Measurements from ENCODE around the gene CCDC18. TPM values are rescaled to one million over a fixed set of nuclear protein-coding genes. Genes with fewer than 3 reads are reported as not detected.

CCDC18 gene
- total RNA-seq, 1 donor from 2014 or later = 7.9 TPM

GRCh38 chr1:93178418-93178817 lies 2.1 kb upstream of the CCDC18 start:
- Histone ChIP-seq H3K9me3 (ENCODE audit: insufficient read depth, low read depth, low read length) (no peaks in the 10 kb centered on the region), H3K79me2 (ENCODE audit: insufficient read depth, low read length) (peaks cover 80% of the 10 kb centered on the region), H3K4me3 (ENCODE audit: insufficient read depth, low read depth, low read length) (peak overlapping the region; percentile 90), H2AFZ (ENCODE audit: low read depth, low read length) (no peak overlapping the region), H3K36me3 (ENCODE audit: insufficient read depth, low read length) (peaks cover 3% of the 10 kb centered on the region), H3K9ac (ENCODE audit: low read length) (peak overlapping the region; percentile 96), H4K20me1 (ENCODE audit: insufficient read depth, low read length) (peaks cover 34% of the 10 kb centered on the region), H3K27ac (ENCODE audit: low read depth, low read length) (peak overlapping the region; percentile 35), H3K4me2 (ENCODE audit: low read length) (peak overlapping the region; percentile 82), H3K4me1 (ENCODE audit: insufficient read depth, low read length) (peaks cover 13% of the 10 kb centered on the region), H3K27me3 (ENCODE audit: insufficient read depth, low read length) (no peaks in the 10 kb centered on the region)
- FAIRE-seq (no peak), DNase-seq (ENCODE audit: low read depth) (peak; percentile 16)
- H3K27ac Mint-ChIP-seq (ENCODE audit: unreplicated experiment) = peak overlapping the region; percentile 98
- H3K4me1 Mint-ChIP-seq (ENCODE audit: low read depth, unreplicated experiment) = peaks cover 4% of the 10 kb centered on the region
- no peaks in the 10 kb centered on the region for H3K27me3 Mint-ChIP-seq (ENCODE audit: low read depth, unreplicated experiment)
- TF ChIP-seq EZH2 (IDR thresholded peaks at IDR 0.05; ENCODE audit: insufficient read depth, low read length) = no peak
- TF ChIP-seq, protein P1, sequence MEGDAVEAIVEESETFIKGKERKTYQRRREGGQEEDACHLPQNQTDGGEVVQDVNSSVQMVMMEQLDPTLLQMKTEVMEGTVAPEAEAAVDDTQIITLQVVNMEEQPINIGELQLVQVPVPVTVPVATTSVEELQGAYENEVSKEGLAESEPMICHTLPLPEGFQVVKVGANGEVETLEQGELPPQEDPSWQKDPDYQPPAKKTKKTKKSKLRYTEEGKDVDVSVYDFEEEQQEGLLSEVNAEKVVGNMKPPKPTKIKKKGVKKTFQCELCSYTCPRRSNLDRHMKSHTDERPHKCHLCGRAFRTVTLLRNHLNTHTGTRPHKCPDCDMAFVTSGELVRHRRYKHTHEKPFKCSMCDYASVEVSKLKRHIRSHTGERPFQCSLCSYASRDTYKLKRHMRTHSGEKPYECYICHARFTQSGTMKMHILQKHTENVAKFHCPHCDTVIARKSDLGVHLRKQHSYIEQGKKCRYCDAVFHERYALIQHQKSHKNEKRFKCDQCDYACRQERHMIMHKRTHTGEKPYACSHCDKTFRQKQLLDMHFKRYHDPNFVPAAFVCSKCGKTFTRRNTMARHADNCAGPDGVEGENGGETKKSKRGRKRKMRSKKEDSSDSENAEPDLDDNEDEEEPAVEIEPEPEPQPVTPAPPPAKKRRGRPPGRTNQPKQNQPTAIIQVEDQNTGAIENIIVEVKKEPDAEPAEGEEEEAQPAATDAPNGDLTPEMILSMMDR (IDR thresholded peaks at IDR 0.05; ENCODE audit: insufficient read depth, low read depth, low read length) = no peak
- H3K4me3 Mint-ChIP-seq (ENCODE audit: unreplicated experiment) = peak overlapping the region; percentile 99
- H3K9me3 Mint-ChIP-seq (ENCODE audit: unreplicated experiment) = no peaks in the 10 kb centered on the region
- H3K36me3 Mint-ChIP-seq (ENCODE audit: low read depth, unreplicated experiment) = peaks cover 3% of the 10 kb centered on the region

DNA sequence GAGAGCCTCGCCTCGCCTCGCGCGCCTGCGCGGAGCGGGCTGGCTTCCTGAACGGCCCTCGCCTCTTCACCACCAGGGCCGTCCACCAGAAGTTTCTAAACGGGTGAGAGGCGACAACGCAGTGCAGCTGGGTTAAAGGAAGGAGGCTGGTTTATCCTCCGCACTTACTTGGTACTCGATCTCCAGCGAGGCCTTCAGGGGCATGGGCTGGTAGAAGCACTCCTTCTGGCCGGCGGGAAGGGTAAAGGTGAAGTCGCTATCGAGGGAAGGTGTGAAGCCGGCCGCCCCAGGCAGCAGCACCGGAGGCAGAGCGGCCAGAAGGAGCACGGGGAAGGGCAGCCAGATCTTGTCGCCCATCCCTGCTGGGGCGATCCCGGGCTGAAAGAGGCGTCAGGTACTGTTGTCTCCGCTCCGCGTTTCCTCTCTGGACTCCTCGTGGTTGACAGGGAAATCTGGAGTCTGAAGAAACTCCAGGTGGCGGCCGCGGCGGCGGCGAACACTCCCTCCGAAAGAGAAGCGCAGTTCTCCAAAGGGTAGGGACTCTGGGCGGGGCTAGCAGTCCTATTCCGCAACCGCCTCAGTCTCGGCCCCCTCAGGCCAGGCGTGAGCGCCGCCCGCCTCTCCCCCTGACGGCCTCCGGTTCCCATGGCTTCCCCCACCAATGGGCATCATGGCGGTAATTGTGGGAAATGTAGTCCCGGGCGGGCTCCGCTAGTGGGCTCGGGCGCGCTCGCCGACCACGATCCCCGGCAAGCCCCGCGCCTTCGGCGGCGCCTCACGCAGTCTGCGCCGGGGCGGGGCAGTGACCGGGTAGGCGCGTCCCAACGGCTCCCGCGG lies 420 bp upstream of the CCDC18 start, which contains the start of gene TMED5:
Gene TMED5, minus strand, starts transcription at position 528 of the 837 bp plus-strand sequence. Its CDS starts 171 bp downstream, at position 357.
- H3K27ac Mint-ChIP-seq (ENCODE audit: unreplicated experiment) = peak within 1 kb of the TSS; percentile 98
- Histone ChIP-seq H3K79me2 (ENCODE audit: insufficient read depth, low read length) (peaks cover 65% of the 10 kb centered on the region), H3K4me2 (ENCODE audit: low read length) (peak within 1 kb of the TSS; percentile 82), H3K4me1 (ENCODE audit: insufficient read depth, low read length) (peaks cover 13% of the 10 kb centered on the region), H3K27me3 (ENCODE audit: insufficient read depth, low read length) (no peaks in the 10 kb centered on the region), H3K36me3 (ENCODE audit: insufficient read depth, low read length) (peaks cover 3% of the 10 kb centered on the region), H2AFZ (ENCODE audit: low read depth, low read length) (peak within 1 kb of the TSS; percentile 85), H3K4me3 (ENCODE audit: insufficient read depth, low read depth, low read length) (peak within 1 kb of the TSS; percentile 90), H3K9me3 (ENCODE audit: insufficient read depth, low read depth, low read length) (no peaks in the 10 kb centered on the region), H4K20me1 (ENCODE audit: insufficient read depth, low read length) (peaks cover 24% of the 10 kb centered on the region), H3K9ac (ENCODE audit: low read length) (peak within 1 kb of the TSS; percentile 96), H3K27ac (ENCODE audit: low read depth, low read length) (peak within 1 kb of the TSS; percentile 94)
- peaks cover 3% of the 10 kb centered on the region for H3K4me1 Mint-ChIP-seq (ENCODE audit: low read depth, unreplicated experiment)
- DNase-seq (ENCODE audit: low read depth) = peak; percentile 94
- no peaks in the 10 kb centered on the region for H3K9me3 Mint-ChIP-seq (ENCODE audit: unreplicated experiment)
- H3K36me3 Mint-ChIP-seq (ENCODE audit: low read depth, unreplicated experiment) = no peaks in the 10 kb centered on the region
- peak within 1 kb of the TSS; percentile 99 for H3K4me3 Mint-ChIP-seq (ENCODE audit: unreplicated experiment)
- no peak for TF ChIP-seq EZH2 (IDR thresholded peaks at IDR 0.05; ENCODE audit: insufficient read depth, low read length)
- TF ChIP-seq, protein P1 (IDR thresholded peaks at IDR 0.05; ENCODE audit: insufficient read depth, low read depth, low read length) = no peak
- no peaks in the 10 kb centered on the region for H3K27me3 Mint-ChIP-seq (ENCODE audit: low read depth, unreplicated experiment)
- no peak for FAIRE-seq

DNA sequence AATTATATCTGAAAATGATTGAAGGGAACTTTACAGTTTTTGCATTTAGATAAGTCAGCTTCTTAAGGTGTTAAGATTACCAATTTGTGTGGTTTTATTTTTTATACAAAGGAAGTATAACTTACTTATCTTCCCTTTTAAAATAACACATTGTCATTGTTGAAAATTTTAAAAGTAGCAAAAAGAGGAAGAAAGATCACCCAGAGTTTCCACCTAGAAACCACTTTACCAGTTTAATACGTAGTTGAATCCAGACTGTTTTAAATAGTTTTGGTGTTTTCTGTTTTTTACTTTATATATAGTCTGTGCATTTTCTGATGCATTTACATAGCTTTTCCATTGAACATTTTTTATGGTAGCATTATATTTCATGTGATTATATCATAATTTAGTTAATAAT lies 6.1 kb downstream of the CCDC18 start:
- H3K9ac ChIP-seq (ENCODE audit: low read length) = no peak overlapping the region
- no peaks in the 10 kb centered on the region for H3K4me1 ChIP-seq (ENCODE audit: insufficient read depth, low read length)
- no peaks in the 10 kb centered on the region for H4K20me1 ChIP-seq (ENCODE audit: insufficient read depth, low read length)
- DNase-seq (ENCODE audit: low read depth) (no peak), FAIRE-seq (no peak)
- H3K4me2 ChIP-seq (ENCODE audit: low read length) = no peak overlapping the region
- no peaks in the 10 kb centered on the region for H3K27me3 ChIP-seq (ENCODE audit: insufficient read depth, low read length)
- TF ChIP-seq, protein P1 (IDR thresholded peaks at IDR 0.05; ENCODE audit: insufficient read depth, low read depth, low read length) = no peak
- TF ChIP-seq EZH2 (IDR thresholded peaks at IDR 0.05; ENCODE audit: insufficient read depth, low read length) = no peak
- no peak overlapping the region for H3K27ac ChIP-seq (ENCODE audit: low read depth, low read length)
- H3K9me3 Mint-ChIP-seq (ENCODE audit: unreplicated experiment) = no peaks in the 10 kb centered on the region
- H3K27ac Mint-ChIP-seq (ENCODE audit: unreplicated experiment) = no peak overlapping the region
- no peak overlapping the region for H3K4me3 ChIP-seq (ENCODE audit: insufficient read depth, low read depth, low read length)
- H3K4me1 Mint-ChIP-seq (ENCODE audit: low read depth, unreplicated experiment) = no peaks in the 10 kb centered on the region
- peaks cover 2% of the 10 kb centered on the region for H3K36me3 Mint-ChIP-seq (ENCODE audit: low read depth, unreplicated experiment)
- no peak overlapping the region for H2AFZ ChIP-seq (ENCODE audit: low read depth, low read length)
- no peak overlapping the region for H3K4me3 Mint-ChIP-seq (ENCODE audit: unreplicated experiment)
- peaks cover 15% of the 10 kb centered on the region for H3K79me2 ChIP-seq (ENCODE audit: insufficient read depth, low read length)
- no peaks in the 10 kb centered on the region for H3K9me3 ChIP-seq (ENCODE audit: insufficient read depth, low read depth, low read length)
- H3K36me3 ChIP-seq (ENCODE audit: insufficient read depth, low read length) = no peaks in the 10 kb centered on the region
- H3K27me3 Mint-ChIP-seq (ENCODE audit: low read depth, unreplicated experiment) = no peaks in the 10 kb centered on the region

All from astrocyte (in vitro differentiated cells and primary cell).